NB4 (cell line): ENCODE data around the gene TUBB2B.
"Not testable (repeated sequence)": the region's sequence is repeated elsewhere in the genome, so short reads cannot be mapped to it uniquely, and the experiment has no call there.

Source experiments
- MYC ChIP-seq: IDR thresholded peaks from 2 replicates; pipeline ENCODE4 v1.6.1; 2011; ENCODE audit warnings: low read depth, low read length
- POLR2A ChIP-seq: IDR thresholded peaks from 2 replicates; pipeline ENCODE4 v1.6.1; 2011; ENCODE audit warnings: mild to moderate bottlenecking; ENCODE audit not compliant: insufficient read length; ENCODE audit errors: extremely low read depth
- TF ChIP-seq, protein P1 (sequence below): IDR thresholded peaks from one replicate; pipeline ENCODE4 v1.5.1; 2012; ENCODE audit warnings: low read depth, low read length
- TF ChIP-seq, protein P2 (sequence below): IDR thresholded peaks from 2 replicates; pipeline ENCODE4 v1.6.1; 2011; ENCODE audit warnings: low read depth, low read length

DNA sequence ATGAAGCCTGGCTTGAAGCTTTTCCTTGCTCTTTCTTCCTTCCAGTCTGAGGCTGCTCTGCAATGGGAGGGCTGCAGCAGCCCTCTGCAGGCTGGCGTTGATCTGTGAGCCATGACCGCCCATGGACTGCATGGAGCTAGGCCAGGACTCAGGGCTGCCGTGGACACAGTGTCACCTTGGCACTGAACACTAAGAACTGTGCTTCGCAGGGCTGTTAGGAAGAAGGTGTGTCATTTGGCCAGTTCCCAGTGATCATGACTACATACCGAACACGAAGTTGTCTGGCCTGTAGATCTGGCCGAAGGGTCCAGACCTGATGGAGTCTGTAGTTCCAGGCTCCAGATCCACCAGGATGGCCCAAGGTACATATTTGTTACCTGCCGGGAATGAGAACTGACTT lies 48.8 kb downstream of the TUBB2B start:
- TF ChIP-seq, protein P1, sequence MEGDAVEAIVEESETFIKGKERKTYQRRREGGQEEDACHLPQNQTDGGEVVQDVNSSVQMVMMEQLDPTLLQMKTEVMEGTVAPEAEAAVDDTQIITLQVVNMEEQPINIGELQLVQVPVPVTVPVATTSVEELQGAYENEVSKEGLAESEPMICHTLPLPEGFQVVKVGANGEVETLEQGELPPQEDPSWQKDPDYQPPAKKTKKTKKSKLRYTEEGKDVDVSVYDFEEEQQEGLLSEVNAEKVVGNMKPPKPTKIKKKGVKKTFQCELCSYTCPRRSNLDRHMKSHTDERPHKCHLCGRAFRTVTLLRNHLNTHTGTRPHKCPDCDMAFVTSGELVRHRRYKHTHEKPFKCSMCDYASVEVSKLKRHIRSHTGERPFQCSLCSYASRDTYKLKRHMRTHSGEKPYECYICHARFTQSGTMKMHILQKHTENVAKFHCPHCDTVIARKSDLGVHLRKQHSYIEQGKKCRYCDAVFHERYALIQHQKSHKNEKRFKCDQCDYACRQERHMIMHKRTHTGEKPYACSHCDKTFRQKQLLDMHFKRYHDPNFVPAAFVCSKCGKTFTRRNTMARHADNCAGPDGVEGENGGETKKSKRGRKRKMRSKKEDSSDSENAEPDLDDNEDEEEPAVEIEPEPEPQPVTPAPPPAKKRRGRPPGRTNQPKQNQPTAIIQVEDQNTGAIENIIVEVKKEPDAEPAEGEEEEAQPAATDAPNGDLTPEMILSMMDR = not testable (repeated sequence)
- TF ChIP-seq POLR2A, MYC: not testable (repeated sequence)
- TF ChIP-seq, protein P2, sequence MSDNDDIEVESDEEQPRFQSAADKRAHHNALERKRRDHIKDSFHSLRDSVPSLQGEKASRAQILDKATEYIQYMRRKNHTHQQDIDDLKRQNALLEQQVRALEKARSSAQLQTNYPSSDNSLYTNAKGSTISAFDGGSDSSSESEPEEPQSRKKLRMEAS = not testable (repeated sequence)
